Measurements from ENCODE around the gene PRDM5. TPM values are rescaled to one million over a fixed set of nuclear protein-coding genes. Genes with fewer than 3 reads are reported as not detected.

PRDM5 gene
- total and polyA plus RNA-seq, 4 donors: 4.4 to 26.0 (median 9.3) TPM

DNA sequence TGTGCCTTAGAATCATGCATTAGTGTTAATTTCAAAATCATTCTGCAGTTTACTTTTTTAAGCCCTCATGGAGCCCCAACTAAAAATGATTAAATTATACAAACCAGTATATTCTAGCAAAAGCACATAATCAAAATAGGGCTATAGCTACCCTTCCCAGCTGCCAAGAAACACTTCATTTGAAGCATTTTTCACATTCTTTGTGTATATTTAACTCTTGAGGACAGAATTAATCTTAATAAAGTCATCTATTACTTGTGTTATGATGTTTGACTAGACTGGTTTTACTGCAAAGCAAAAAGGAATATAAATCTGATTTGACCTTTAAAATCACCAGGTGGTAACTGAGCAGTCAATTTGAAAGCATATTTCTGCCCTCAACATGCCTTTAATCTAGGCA is 145.1 kb downstream of the PRDM5 start:
- intact Hi-C loops (cut with DNase I): no loop called here
- ATAC-seq (ENCODE audit: low FRiP score) (no peak), DNase-seq (no peak)
- Histone ChIP-seq H3K4me1 (ENCODE audit: control insufficient read depth in 1 of 2, insufficient read depth in 2 of 2, low read length in 2 of 2) (no peaks in the 10 kb centered on the region), H3K36me3 (ENCODE audit: control insufficient read depth in 1 of 2, insufficient read depth in 2 of 2, low read length in 1 of 2) (no peaks in the 10 kb centered on the region), H3K27me3 (ENCODE audit: control insufficient read depth in 1 of 2, insufficient read depth in 2 of 2, low read length in 1 of 2) (no peaks in the 10 kb centered on the region), H3K9me3 (ENCODE audit: control insufficient read depth, low read length) (no peaks in the 10 kb centered on the region), H3K27ac (ENCODE audit: low read depth in 1 of 2, low read length in 2 of 2) (no peak overlapping the region), H3K4me3 (ENCODE audit: low read length in 2 of 2) (no peak overlapping the region)

- Histone ChIP-seq H3K27me3 (ENCODE audit: control insufficient read depth in 1 of 2, insufficient read depth in 2 of 2, low read length in 1 of 2) (no peaks in the 10 kb centered on the region), H3K36me3 (ENCODE audit: control insufficient read depth in 1 of 2, insufficient read depth in 2 of 2, low read length in 1 of 2) (no peaks in the 10 kb centered on the region), H3K4me3 (ENCODE audit: low read length in 2 of 2) (no peak overlapping the region), H3K4me1 (ENCODE audit: control insufficient read depth in 1 of 2, insufficient read depth in 2 of 2, low read length in 2 of 2) (no peaks in the 10 kb centered on the region), H3K9me3 (ENCODE audit: control insufficient read depth, low read length) (no peaks in the 10 kb centered on the region), H3K27ac (ENCODE audit: low read depth in 1 of 2, low read length in 2 of 2) (no peak overlapping the region)
- ATAC-seq (ENCODE audit: low FRiP score): no peak
- no peak for DNase-seq
- intact Hi-C loops (cut with DNase I): no loop called here
Observed at GRCh38 chr4:120775431-120775830, 147.1 kb downstream of the PRDM5 start.

GRCh38 chr4:120773641-120774040 is 148.9 kb downstream of the PRDM5 start:
- ATAC-seq (ENCODE audit: low FRiP score) (no peak), DNase-seq (no peak)
- Histone ChIP-seq H3K27me3 (ENCODE audit: control insufficient read depth in 1 of 2, insufficient read depth in 2 of 2, low read length in 1 of 2) (no peaks in the 10 kb centered on the region), H3K4me3 (ENCODE audit: low read length in 2 of 2) (no peak overlapping the region), H3K4me1 (ENCODE audit: control insufficient read depth in 1 of 2, insufficient read depth in 2 of 2, low read length in 2 of 2) (no peaks in the 10 kb centered on the region), H3K36me3 (ENCODE audit: control insufficient read depth in 1 of 2, insufficient read depth in 2 of 2, low read length in 1 of 2) (no peaks in the 10 kb centered on the region), H3K27ac (ENCODE audit: low read depth in 1 of 2, low read length in 2 of 2) (no peak overlapping the region), H3K9me3 (ENCODE audit: control insufficient read depth, low read length) (no peaks in the 10 kb centered on the region)
- 88 to 95% methylated on average over 1 of the region's 1 CpG for WGBS, 2 donors
- intact Hi-C loops (cut with DNase I): no loop called here

DNA sequence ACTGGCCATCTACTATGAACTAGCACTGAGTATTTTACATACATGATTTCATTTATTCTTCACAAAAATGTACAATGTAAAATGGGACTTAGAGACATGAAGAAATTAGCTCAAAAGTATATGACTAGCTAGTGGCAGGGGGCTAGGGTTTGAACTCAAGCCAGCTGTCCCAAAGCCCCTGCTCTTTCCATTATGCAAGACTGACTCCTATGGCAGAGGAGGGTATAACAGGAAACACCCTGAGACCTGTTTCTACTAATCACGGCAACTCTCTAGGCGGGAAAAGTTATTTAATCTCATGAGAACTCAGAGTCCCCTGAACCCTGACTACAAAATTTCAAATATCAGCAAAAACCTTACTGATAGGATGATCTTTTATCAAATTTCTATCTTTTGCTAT is 150.6 kb downstream of the PRDM5 start:
- Histone ChIP-seq H3K4me1 (ENCODE audit: control insufficient read depth in 1 of 2, insufficient read depth in 2 of 2, low read length in 2 of 2) (no peaks in the 10 kb centered on the region), H3K9me3 (ENCODE audit: control insufficient read depth, low read length) (no peaks in the 10 kb centered on the region), H3K27me3 (ENCODE audit: control insufficient read depth in 1 of 2, insufficient read depth in 2 of 2, low read length in 1 of 2) (no peaks in the 10 kb centered on the region), H3K36me3 (ENCODE audit: control insufficient read depth in 1 of 2, insufficient read depth in 2 of 2, low read length in 1 of 2) (no peaks in the 10 kb centered on the region), H3K4me3 (ENCODE audit: low read length in 2 of 2) (no peak overlapping the region), H3K27ac (ENCODE audit: low read depth in 1 of 2, low read length in 2 of 2) (no peak overlapping the region)
- intact Hi-C loops (cut with DNase I): no loop called here
- ATAC-seq (ENCODE audit: low FRiP score): no peak
- WGBS, 2 donors: 70 to 90% methylated on average over 2 of the region's 2 CpGs
- DNase-seq: no peak

- Histone ChIP-seq H3K4me1 (ENCODE audit: control insufficient read depth in 1 of 2, insufficient read depth in 2 of 2, low read length in 2 of 2) (no peaks in the 10 kb centered on the region), H3K36me3 (ENCODE audit: control insufficient read depth in 1 of 2, insufficient read depth in 2 of 2, low read length in 1 of 2) (no peaks in the 10 kb centered on the region), H3K9me3 (ENCODE audit: control insufficient read depth, low read length) (no peaks in the 10 kb centered on the region), H3K27me3 (ENCODE audit: control insufficient read depth in 1 of 2, insufficient read depth in 2 of 2, low read length in 1 of 2) (no peaks in the 10 kb centered on the region), H3K4me3 (ENCODE audit: low read length in 2 of 2) (no peak overlapping the region), H3K27ac (ENCODE audit: low read depth in 1 of 2, low read length in 2 of 2) (no peak overlapping the region)
- intact Hi-C loops (cut with DNase I): no loop called here
- DNase-seq (no peak), ATAC-seq (ENCODE audit: low FRiP score) (no peak)
- WGBS, 2 donors: 80 to 88% methylated on average over 1 of the region's 1 CpG
Observed at GRCh38 chr4:120770897-120771296, 151.6 kb downstream of the PRDM5 start.

DNA sequence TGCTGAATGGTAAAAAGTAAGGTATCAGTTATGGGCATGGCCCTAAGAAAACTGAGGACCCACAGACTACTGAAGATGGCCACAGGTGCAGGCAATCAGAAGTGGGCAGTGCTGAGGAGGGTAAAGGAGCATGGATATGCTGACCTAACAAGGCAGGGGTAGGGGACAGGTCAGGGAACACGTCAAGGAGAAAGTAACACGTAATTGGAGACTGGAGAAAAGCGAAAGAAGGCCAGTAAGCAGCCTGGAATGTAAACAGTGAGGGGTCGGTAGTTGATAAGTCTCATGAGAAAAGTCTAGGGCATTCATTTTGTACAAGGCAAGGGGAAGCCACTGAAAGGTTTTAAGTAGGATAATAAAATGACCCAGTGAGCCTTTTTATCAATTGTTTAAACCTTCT is 153.3 kb downstream of the PRDM5 start:
- 35% methylated on average over 4 of the region's 4 CpGs for WGBS, 2 donors
- no peak for DNase-seq
- Histone ChIP-seq H3K36me3 (ENCODE audit: control insufficient read depth in 1 of 2, insufficient read depth in 2 of 2, low read length in 1 of 2) (no peaks in the 10 kb centered on the region), H3K27me3 (ENCODE audit: control insufficient read depth in 1 of 2, insufficient read depth in 2 of 2, low read length in 1 of 2) (no peaks in the 10 kb centered on the region), H3K4me1 (ENCODE audit: control insufficient read depth in 1 of 2, insufficient read depth in 2 of 2, low read length in 2 of 2) (no peaks in the 10 kb centered on the region), H3K9me3 (ENCODE audit: control insufficient read depth, low read length) (no peaks in the 10 kb centered on the region), H3K27ac (ENCODE audit: low read depth in 1 of 2, low read length in 2 of 2) (no peak overlapping the region), H3K4me3 (ENCODE audit: low read length in 2 of 2) (no peak overlapping the region)
- intact Hi-C loops (cut with DNase I): no loop called here
- ATAC-seq (ENCODE audit: low FRiP score): no peak

- whole genome bisulfite sequencing, 2 donors: 90 to 93% methylated on average over 4 of the region's 4 CpGs
- Histone ChIP-seq H3K4me3 (ENCODE audit: low read length in 2 of 2) (no peak overlapping the region), H3K27ac (ENCODE audit: low read depth in 1 of 2, low read length in 2 of 2) (no peak overlapping the region), H3K9me3 (ENCODE audit: control insufficient read depth, low read length) (no peaks in the 10 kb centered on the region), H3K27me3 (ENCODE audit: control insufficient read depth in 1 of 2, insufficient read depth in 2 of 2, low read length in 1 of 2) (no peaks in the 10 kb centered on the region), H3K4me1 (ENCODE audit: control insufficient read depth in 1 of 2, insufficient read depth in 2 of 2, low read length in 2 of 2) (no peaks in the 10 kb centered on the region), H3K36me3 (ENCODE audit: control insufficient read depth in 1 of 2, insufficient read depth in 2 of 2, low read length in 1 of 2) (no peaks in the 10 kb centered on the region)
- DNase-seq (no peak), ATAC-seq (ENCODE audit: low FRiP score) (no peak)
- intact Hi-C loops (cut with DNase I): no loop called here
Observed at GRCh38 chr4:120765260-120765680, 157.3 kb downstream of the PRDM5 start.

DNA sequence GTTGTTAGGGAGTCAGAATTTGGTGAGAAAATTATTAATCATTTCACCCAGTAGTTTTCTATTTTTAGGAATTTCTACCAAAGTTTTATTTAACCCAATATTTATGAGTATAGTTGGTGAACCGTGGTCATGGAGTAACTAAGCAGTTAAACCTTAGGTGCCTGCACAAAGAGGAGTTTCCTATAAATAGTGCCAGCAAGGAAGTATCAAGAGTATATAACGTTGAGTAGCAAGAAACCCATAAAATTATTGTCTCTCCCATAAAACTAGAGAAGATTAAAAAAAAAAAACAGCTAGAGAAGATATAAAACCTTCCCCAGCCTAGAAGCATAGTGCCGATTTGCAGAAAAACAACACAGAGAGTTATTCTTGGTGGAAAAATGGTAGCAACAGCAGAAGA is 158.9 kb downstream of the PRDM5 start:
- Histone ChIP-seq H3K36me3 (ENCODE audit: control insufficient read depth in 1 of 2, insufficient read depth in 2 of 2, low read length in 1 of 2) (no peaks in the 10 kb centered on the region), H3K4me1 (ENCODE audit: control insufficient read depth in 1 of 2, insufficient read depth in 2 of 2, low read length in 2 of 2) (no peaks in the 10 kb centered on the region), H3K4me3 (ENCODE audit: low read length in 2 of 2) (no peak overlapping the region), H3K27ac (ENCODE audit: low read depth in 1 of 2, low read length in 2 of 2) (no peak overlapping the region), H3K27me3 (ENCODE audit: control insufficient read depth in 1 of 2, insufficient read depth in 2 of 2, low read length in 1 of 2) (no peaks in the 10 kb centered on the region), H3K9me3 (ENCODE audit: control insufficient read depth, low read length) (no peaks in the 10 kb centered on the region)
- DNase-seq: no peak
- no peak for ATAC-seq (ENCODE audit: low FRiP score)
- 76 to 78% methylated on average over 3 of the region's 3 CpGs for WGBS, 2 donors
- intact Hi-C loops (cut with DNase I): no loop called here

DNA sequence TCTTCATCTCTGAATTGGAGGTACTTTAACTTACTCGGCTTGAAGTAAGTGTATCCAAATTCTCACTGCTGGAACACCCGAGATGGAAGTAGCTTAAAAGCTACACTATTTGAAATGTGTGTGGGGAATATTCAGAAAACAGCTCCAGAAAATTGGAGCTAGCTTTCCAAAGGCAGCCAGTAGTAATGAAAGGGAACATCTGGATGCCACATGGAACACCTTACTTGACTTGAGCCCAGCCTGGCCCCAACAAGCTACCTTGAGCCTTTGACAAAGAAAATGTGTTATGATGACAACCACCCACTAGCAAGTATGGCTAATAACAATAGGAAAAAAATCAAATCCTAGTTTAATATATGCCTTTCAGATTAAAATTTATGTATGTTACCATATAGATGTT is 161.5 kb downstream of the PRDM5 start:
- Histone ChIP-seq H3K4me3 (ENCODE audit: low read length in 2 of 2) (no peak overlapping the region), H3K36me3 (ENCODE audit: control insufficient read depth in 1 of 2, insufficient read depth in 2 of 2, low read length in 1 of 2) (no peaks in the 10 kb centered on the region), H3K9me3 (ENCODE audit: control insufficient read depth, low read length) (no peaks in the 10 kb centered on the region), H3K27ac (ENCODE audit: low read depth in 1 of 2, low read length in 2 of 2) (no peak overlapping the region), H3K4me1 (ENCODE audit: control insufficient read depth in 1 of 2, insufficient read depth in 2 of 2, low read length in 2 of 2) (no peaks in the 10 kb centered on the region), H3K27me3 (ENCODE audit: control insufficient read depth in 1 of 2, insufficient read depth in 2 of 2, low read length in 1 of 2) (no peaks in the 10 kb centered on the region)
- no peak for DNase-seq
- 79 to 83% methylated on average over 2 of the region's 2 CpGs for WGBS, 2 donors
- ATAC-seq (ENCODE audit: low FRiP score): no peak
- intact Hi-C loops (cut with DNase I): no loop called here
